AG04449 (cell line): ENCODE measurements around the gene PRDM16.

Experiments
- CTCF ChIA-PET: fragments of 350-600 bp; formaldehyde crosslinking; extraction: SDS; loops from one replicate; lab custom pipeline; 2021; ENCODE audit warnings: antibody characterized with exemption; lab: Yijun Ruan, JAX
- POLR2A ChIA-PET: fragments of 400-600, 350-600 bp; formaldehyde crosslinking; extraction: SDS; loops from one replicate; lab custom pipeline; 2020; ENCODE audit warnings: antibody characterized with exemption, inconsistent platforms; lab: Yijun Ruan, JAX
- DNase-seq: peaks from one replicate; pipeline ENCODE4 v3.0.0-alpha.2; 2010; ENCODE audit warnings: low read depth, low spot score
- H3K4me3 ChIP-seq: 2 replicates; pipeline ENCODE4 v1.5.1; 2011; ENCODE audit warnings: low read depth, mild to moderate bottlenecking, control low read depth, low read length
- CTCF ChIP-seq: IDR thresholded peaks from one replicate; pipeline ENCODE4 v1.5.1; 2011; ENCODE audit warnings: mild to moderate bottlenecking, moderate library complexity, low read length, control low read depth, inconsistent platforms; ENCODE audit not compliant: insufficient read depth; ENCODE audit errors: missing control alignments

Gene PRDM16

GRCh38 chr1:3114846-3115245 lies 45.8 kb downstream of the PRDM16 start:
- no peak overlapping the region for H3K4me3 ChIP-seq
- TF ChIP-seq CTCF, result no peak
- CTCF ChIA-PET, result no interaction called here
- DNase-seq, result no peak
- POLR2A ChIA-PET, result no interaction called here

DNA sequence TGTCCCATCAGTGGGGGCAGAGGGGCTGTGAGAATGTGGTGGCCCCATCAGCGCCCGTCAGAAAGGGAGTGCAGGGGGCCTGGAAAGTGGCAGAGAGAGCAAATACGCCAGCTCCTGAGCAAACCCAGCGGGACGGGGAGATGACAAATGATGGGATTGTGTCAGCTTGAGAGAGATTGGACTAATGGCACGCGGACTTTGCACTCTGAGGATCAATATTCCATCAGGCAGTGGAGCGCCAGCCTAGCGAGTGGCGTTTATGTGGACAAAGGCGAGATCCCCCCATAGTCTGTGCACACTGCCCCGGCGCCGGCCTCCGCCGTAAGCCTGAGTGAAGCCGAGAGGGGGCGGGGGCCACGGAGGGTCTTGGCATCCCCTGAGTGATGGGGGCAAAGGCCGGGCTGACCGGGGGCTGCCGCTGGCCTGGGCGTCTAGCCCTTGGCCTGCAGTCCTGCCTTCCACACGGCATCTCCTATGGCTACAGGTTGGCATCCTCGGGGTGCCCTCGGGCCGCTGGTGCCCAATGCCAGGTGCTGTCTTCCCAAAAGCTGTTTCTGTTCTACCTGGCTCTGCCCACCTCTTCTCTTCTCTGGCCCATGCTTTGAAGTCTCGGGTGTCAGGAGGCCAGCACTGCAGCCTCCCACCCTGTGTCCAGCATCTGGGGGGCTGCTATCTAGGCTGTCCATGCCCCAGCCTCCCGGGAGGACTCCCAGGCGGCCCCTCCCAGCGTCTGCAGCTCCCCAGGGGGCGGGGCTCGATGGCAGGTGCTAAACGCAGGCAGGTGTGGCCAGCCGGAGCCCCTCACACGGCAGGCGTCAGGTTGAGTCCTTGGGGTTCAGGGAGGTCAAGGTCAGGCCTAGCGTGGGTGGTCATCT lies 46.5 kb downstream of the PRDM16 start:
- DNase-seq, result no peak
- ChIA-PET CTCF (no interaction called here), POLR2A (no interaction called here)
- no peak overlapping the region for H3K4me3 ChIP-seq
- TF ChIP-seq CTCF, result no peak

DNA sequence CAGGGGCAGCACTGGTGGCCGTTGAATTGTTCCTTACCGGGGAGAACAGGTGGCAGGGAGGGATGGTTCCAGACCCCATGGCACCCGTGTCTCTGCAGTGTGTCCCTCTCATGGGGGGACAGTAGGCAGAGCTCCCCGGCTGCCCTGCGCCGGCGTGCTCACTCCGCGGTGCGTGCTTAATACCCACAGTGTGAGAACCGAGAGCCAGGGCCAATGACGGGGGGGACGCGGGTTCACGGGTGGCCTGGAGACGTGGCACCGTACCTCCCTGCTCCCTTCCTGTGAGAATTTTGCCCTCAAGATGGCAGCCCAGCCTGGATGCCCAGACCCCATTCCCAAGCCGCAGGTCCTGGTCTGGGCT lies 47.1 kb downstream of the PRDM16 start:
- no peak overlapping the region for H3K4me3 ChIP-seq
- TF ChIP-seq CTCF, result no peak
- no peak for DNase-seq
- CTCF ChIA-PET, result no interaction called here
- POLR2A ChIA-PET, result no interaction called here

GRCh38 chr1:3116560-3116959 lies 47.6 kb downstream of the PRDM16 start:
- no peak overlapping the region for H3K4me3 ChIP-seq
- DNase-seq, result no peak
- ChIA-PET CTCF (no interaction called here), POLR2A (no interaction called here)
- TF ChIP-seq CTCF, result no peak

- POLR2A ChIA-PET, result no interaction called here
- CTCF ChIA-PET, result no interaction called here
- no peak for DNase-seq
- no peak overlapping the region for H3K4me3 ChIP-seq
- TF ChIP-seq CTCF, result no peak
Measured at GRCh38 chr1:3117879-3118278, 48.9 kb downstream of the PRDM16 start.

- no peak overlapping the region for H3K4me3 ChIP-seq
- ChIA-PET CTCF (no interaction called here), POLR2A (no interaction called here)
- TF ChIP-seq CTCF, result no peak
- DNase-seq, result no peak
Measured at GRCh38 chr1:3119061-3119460, 50.1 kb downstream of the PRDM16 start.
